PC-9 (cell line): ENCODE data around the gene FOXD2.

Source experiments
- EZH2 ChIP-seq: fragments of 200-600 bp; sonication (generic); IDR thresholded peaks from 2 replicates; pipeline ENCODE4 v1.8.0; 2017; ENCODE audit warnings: antibody characterized with exemption, low read depth
- TF ChIP-seq, protein P1 (sequence below): fragments of 200-600 bp; sonication (generic); conservative IDR thresholded peaks from 2 replicates; pipeline ENCODE4 v1.6.1; 2017; ENCODE audit warnings: mixed run types, antibody characterized with exemption, mild to moderate bottlenecking, moderate library complexity

DNA sequence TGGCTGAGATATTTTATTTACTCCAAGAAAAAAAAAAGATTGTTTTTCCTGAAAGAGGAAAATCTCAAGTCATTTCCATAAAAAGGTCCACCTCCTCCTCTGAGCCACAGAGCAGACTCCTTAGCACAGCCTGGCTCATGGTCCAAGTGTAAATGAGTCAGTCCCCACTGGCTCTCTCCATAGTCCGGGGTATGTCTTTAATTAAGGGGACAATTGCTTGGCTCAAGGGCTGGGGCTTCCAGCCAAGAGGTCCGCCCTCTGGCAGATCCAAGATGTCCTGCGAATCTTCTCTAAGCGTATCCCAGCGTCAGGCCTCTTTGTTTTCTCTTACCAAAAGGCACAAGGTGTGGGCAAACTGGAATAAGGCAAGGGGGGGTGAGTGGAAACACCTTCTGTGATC is 33.3 kb downstream of the FOXD2 start:
- TF ChIP-seq, protein P1, sequence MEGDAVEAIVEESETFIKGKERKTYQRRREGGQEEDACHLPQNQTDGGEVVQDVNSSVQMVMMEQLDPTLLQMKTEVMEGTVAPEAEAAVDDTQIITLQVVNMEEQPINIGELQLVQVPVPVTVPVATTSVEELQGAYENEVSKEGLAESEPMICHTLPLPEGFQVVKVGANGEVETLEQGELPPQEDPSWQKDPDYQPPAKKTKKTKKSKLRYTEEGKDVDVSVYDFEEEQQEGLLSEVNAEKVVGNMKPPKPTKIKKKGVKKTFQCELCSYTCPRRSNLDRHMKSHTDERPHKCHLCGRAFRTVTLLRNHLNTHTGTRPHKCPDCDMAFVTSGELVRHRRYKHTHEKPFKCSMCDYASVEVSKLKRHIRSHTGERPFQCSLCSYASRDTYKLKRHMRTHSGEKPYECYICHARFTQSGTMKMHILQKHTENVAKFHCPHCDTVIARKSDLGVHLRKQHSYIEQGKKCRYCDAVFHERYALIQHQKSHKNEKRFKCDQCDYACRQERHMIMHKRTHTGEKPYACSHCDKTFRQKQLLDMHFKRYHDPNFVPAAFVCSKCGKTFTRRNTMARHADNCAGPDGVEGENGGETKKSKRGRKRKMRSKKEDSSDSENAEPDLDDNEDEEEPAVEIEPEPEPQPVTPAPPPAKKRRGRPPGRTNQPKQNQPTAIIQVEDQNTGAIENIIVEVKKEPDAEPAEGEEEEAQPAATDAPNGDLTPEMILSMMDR, result no peak
- TF ChIP-seq EZH2, result no peak
